ENCODE data around the gene ASAP3.

Gene ASAP3

GRCh38 chr1:23479666-23479941 is 4.4 kb downstream of the ASAP3 start:
- no peak overlapping the region for H3K4me2 ChIP-seq (ENCODE audit: low read depth, low read length)
- H3K9me2 ChIP-seq (replicated peaks; ENCODE audit: insufficient read depth, low read length), result no peaks in the 10 kb centered on the region
- no peaks in the 10 kb centered on the region for H3F3A ChIP-seq (ENCODE audit: insufficient read depth, low read length)
- H3K36me3 ChIP-seq (replicated peaks; ENCODE audit: insufficient read depth, low read length), result no peaks in the 10 kb centered on the region
- H3K9me3 ChIP-seq (replicated peaks; ENCODE audit: insufficient read depth, low read length), result no peaks in the 10 kb centered on the region
- no peaks in the 10 kb centered on the region for H4K20me1 ChIP-seq (ENCODE audit: insufficient read depth, low read length)
- no peak overlapping the region for H3K9ac ChIP-seq (ENCODE audit: low read length)
- H2AFZ ChIP-seq (ENCODE audit: low read length), result no peak overlapping the region
- DNase-seq, result no peak
- H3K27ac ChIP-seq (ENCODE audit: low read length), result no peak overlapping the region
- H3K4me3 ChIP-seq (ENCODE audit: low read length), result no peak overlapping the region
- TF ChIP-seq EZH2phosphoT487 (IDR thresholded peaks at IDR 0.05; ENCODE audit: low read length) (no peak), EZH2 (optimal IDR thresholded peaks at IDR 0.05; ENCODE audit: low read depth, low read length) (no peak)
- TF ChIP-seq, protein P1, sequence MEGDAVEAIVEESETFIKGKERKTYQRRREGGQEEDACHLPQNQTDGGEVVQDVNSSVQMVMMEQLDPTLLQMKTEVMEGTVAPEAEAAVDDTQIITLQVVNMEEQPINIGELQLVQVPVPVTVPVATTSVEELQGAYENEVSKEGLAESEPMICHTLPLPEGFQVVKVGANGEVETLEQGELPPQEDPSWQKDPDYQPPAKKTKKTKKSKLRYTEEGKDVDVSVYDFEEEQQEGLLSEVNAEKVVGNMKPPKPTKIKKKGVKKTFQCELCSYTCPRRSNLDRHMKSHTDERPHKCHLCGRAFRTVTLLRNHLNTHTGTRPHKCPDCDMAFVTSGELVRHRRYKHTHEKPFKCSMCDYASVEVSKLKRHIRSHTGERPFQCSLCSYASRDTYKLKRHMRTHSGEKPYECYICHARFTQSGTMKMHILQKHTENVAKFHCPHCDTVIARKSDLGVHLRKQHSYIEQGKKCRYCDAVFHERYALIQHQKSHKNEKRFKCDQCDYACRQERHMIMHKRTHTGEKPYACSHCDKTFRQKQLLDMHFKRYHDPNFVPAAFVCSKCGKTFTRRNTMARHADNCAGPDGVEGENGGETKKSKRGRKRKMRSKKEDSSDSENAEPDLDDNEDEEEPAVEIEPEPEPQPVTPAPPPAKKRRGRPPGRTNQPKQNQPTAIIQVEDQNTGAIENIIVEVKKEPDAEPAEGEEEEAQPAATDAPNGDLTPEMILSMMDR (IDR thresholded peaks at IDR 0.05; ENCODE audit: low read length), result no peak
- H3K27me3 ChIP-seq (replicated peaks; ENCODE audit: insufficient read depth, low read length), result peaks cover 32% of the 10 kb centered on the region
- no peaks in the 10 kb centered on the region for H3K79me2 ChIP-seq (ENCODE audit: low read length)
- H3K4me1 ChIP-seq (ENCODE audit: low read length), result no peaks in the 10 kb centered on the region

- TF ChIP-seq EZH2phosphoT487 (IDR thresholded peaks at IDR 0.05; ENCODE audit: low read length) (no peak), EZH2 (optimal IDR thresholded peaks at IDR 0.05; ENCODE audit: low read depth, low read length) (no peak)
- TF ChIP-seq, protein P1 (IDR thresholded peaks at IDR 0.05; ENCODE audit: low read length), result no peak
- H3K27me3 ChIP-seq (replicated peaks; ENCODE audit: insufficient read depth, low read length), result peaks cover 32% of the 10 kb centered on the region
- H3K9me2 ChIP-seq (replicated peaks; ENCODE audit: insufficient read depth, low read length), result no peaks in the 10 kb centered on the region
- H3K4me3 ChIP-seq (ENCODE audit: low read length), result no peak overlapping the region
- H3K79me2 ChIP-seq (ENCODE audit: low read length), result no peaks in the 10 kb centered on the region
- no peaks in the 10 kb centered on the region for H3F3A ChIP-seq (ENCODE audit: insufficient read depth, low read length)
- H4K20me1 ChIP-seq (ENCODE audit: insufficient read depth, low read length), result no peaks in the 10 kb centered on the region
- no peaks in the 10 kb centered on the region for H3K36me3 ChIP-seq (replicated peaks; ENCODE audit: insufficient read depth, low read length)
- DNase-seq, result no peak
- H3K9me3 ChIP-seq (replicated peaks; ENCODE audit: insufficient read depth, low read length), result no peaks in the 10 kb centered on the region
- H3K9ac ChIP-seq (ENCODE audit: low read length), result no peak overlapping the region
- no peaks in the 10 kb centered on the region for H3K4me1 ChIP-seq (ENCODE audit: low read length)
- no peak overlapping the region for H2AFZ ChIP-seq (ENCODE audit: low read length)
- no peak overlapping the region for H3K27ac ChIP-seq (ENCODE audit: low read length)
- no peak overlapping the region for H3K4me2 ChIP-seq (ENCODE audit: low read depth, low read length)
Measured at GRCh38 chr1:23478896-23479665, 4.9 kb downstream of the ASAP3 start.

DNA sequence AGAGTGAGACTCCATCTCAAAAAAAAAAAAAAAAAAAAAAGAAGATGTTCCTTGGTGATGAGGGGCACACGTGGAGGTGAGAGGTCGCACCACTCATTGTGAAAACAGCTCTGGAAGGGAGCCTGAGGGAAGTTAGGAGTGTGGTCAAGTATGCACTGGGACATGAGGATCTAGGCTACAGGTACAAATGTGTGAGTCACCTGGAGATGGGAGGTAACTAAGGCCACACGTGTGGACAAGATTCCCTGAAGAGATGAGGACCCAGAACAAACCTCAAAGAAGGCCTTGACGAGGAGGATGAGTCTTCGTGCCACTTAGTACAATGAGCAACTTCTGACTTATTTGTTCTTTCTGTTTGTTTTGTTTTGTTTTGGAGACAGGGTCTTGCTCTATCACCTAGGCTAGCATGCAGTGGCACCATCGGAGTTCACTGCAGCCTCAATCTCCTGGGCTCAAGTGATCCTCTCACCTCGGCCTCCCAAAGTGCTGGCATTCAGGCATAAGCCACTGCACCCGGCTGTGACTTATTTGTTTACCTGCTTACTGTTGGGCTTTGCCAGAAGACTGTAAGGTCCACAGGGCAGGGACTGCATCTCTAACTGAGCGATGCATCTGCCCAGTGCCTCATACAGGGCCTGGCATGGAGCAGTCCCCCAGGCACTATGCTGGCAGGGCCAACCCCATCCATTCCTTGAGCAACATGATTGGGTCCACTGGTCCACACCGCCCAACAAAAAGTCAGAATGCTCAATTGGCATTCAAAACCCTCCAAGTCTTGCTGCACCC is 6.4 kb downstream of the ASAP3 start:
- no peaks in the 10 kb centered on the region for H4K20me1 ChIP-seq (ENCODE audit: insufficient read depth, low read length)
- no peak overlapping the region for H3K4me3 ChIP-seq (ENCODE audit: low read length)
- H3F3A ChIP-seq (ENCODE audit: insufficient read depth, low read length), result no peaks in the 10 kb centered on the region
- H3K9ac ChIP-seq (ENCODE audit: low read length), result no peak overlapping the region
- H3K4me1 ChIP-seq (ENCODE audit: low read length), result no peaks in the 10 kb centered on the region
- H3K4me2 ChIP-seq (ENCODE audit: low read depth, low read length), result no peak overlapping the region
- H3K36me3 ChIP-seq (replicated peaks; ENCODE audit: insufficient read depth, low read length), result no peaks in the 10 kb centered on the region
- H2AFZ ChIP-seq (ENCODE audit: low read length), result no peak overlapping the region
- H3K27me3 ChIP-seq (replicated peaks; ENCODE audit: insufficient read depth, low read length), result peaks cover 21% of the 10 kb centered on the region
- no peak overlapping the region for H3K27ac ChIP-seq (ENCODE audit: low read length)
- H3K9me3 ChIP-seq (replicated peaks; ENCODE audit: insufficient read depth, low read length), result no peaks in the 10 kb centered on the region
- no peaks in the 10 kb centered on the region for H3K79me2 ChIP-seq (ENCODE audit: low read length)
- H3K9me2 ChIP-seq (replicated peaks; ENCODE audit: insufficient read depth, low read length), result no peaks in the 10 kb centered on the region
- TF ChIP-seq, protein P1 (IDR thresholded peaks at IDR 0.05; ENCODE audit: low read length), result no peak
- TF ChIP-seq EZH2 (optimal IDR thresholded peaks at IDR 0.05; ENCODE audit: low read depth, low read length), result no peak
- no peak for TF ChIP-seq EZH2phosphoT487 (IDR thresholded peaks at IDR 0.05; ENCODE audit: low read length)
- no peak for DNase-seq

All from MM.1S (cell line).